SIG-M5 (cell line): Measurements from ENCODE around the gene STING1.

Source experiments
- DNase-seq: peaks from one replicate; lab custom pipeline; 2025; lab: John Stamatoyannopoulos, UW

STING1 gene

DNA sequence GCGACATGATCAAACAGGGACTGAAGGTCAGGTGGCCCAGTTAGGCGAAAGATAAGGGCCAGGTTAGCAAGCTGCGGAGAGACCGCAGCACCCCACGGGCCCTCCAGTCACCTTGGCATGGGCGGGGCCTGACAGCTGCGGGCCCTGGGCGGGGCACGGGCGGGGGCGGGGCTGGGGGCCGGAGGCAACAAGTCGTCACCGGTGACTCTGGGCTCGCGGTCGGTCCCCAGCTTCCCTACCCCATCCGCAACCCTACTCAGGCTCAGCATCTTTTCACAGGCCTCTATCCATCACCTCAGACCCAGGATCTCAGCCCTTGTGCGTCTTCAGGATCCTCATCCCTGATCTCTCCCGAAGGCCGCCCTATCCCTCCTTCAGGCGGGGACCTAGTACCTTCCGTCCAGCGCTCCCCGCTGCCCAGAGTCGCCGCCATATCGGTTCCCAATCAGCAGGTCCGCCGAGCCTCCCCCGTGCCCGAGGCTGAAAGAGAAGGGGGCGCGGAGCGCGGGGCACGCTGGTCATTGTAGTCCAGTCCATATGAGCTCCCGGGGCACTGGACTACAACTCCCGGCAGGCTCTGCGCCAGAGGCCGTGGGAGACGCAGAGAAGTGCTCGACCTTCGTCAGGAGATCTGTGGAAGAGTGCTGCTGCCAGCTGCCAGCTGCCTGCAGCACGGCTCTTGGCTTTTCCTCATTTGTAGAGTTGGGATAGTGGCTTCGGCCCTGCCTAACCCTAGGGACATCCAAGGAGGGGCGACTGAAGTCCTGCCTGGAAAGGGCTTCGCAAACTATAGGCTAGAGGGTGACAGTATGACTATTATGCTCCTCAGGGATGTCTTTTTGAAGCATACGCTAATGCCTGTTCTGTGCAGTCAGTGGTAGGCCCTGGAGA lies 43.3 kb downstream of the STING1 start, which contains the start of gene DNAJC18:
Gene DNAJC18, minus strand, starts transcription at position 513 of the 891 bp plus-strand sequence. Its CDS starts 80 bp downstream, at position 433.
- peak; percentile 57 for DNase-seq

- no peak for DNase-seq
Measured at GRCh38 chr5:139438707-139439012, 43.9 kb downstream of the STING1 start.

- DNase-seq = no peak
Measured at GRCh38 chr5:139435676-139436075, 46.9 kb downstream of the STING1 start.

GRCh38 chr5:139431706-139432105 lies 50.9 kb downstream of the STING1 start:
- no peak for DNase-seq

DNA sequence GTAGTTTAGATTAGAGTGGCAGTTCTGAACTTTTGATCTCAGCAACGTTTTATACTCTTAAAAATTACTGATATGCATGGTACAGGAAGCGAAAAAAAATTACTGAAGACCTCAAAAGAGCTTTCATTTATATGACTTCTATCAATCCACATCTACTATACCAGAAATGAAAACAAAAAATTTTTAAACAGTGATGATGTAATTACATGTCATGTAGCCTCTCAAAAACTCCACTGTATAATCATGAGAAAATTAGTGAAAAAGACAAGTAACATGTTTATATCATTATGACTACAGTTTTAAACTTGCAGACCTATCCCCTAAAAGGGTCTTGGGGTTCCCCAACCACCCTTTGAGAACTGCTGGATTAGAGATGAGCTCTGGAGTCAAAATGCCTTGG lies 52.5 kb downstream of the STING1 start:
- DNase-seq = no peak

- DNase-seq = no peak
Measured at GRCh38 chr5:139426203-139426885, 56.2 kb downstream of the STING1 start.
